Body of pancreas (tissue), 4 donors: ENCODE results near the gene HMCN2.

ENCODE experiments used
- CTCF ChIP-seq, 7 experiments: fragments of 450-650 bp in 4 of 7; fragments of 200-600 bp in 3 of 7; sonication (generic) in 3 of 7; IDR thresholded peaks; one replicate each; pipeline ENCODE4 v1.5.1; 2016 to 2019; ENCODE audit warnings: antibody characterized with exemption in 7 of 7
- POLR2A ChIP-seq, 3 donors: fragments of 450-650 bp; IDR thresholded peaks; one replicate each; pipeline ENCODE4 v1.6.1; 2016; ENCODE audit warnings: antibody characterized with exemption in 3 of 3, mild to moderate bottlenecking in 2 of 3

GRCh38 chr9:130292106-130292505 lies 26.5 kb downstream of the HMCN2 start:
- TF ChIP-seq CTCF (IDR thresholded peaks at IDR 0.05) (no peak), POLR2A (IDR thresholded peaks at IDR 0.05) (no peak)
